ENCODE data around the gene KRTAP4-12. TPM values are rescaled to one million over a fixed set of nuclear protein-coding genes. Genes with fewer than 3 reads are reported as not detected.

The KRTAP4-12 gene
- total RNA-seq, 1 experiment from 2014 or later: not detected

- ChIA-PET RAD21 (ENCODE audit: low non-redundant PET in 1 of 2, low total read pairs in 2 of 2, uncharacterized antibody in 2 of 2, unreplicated experiment in 2 of 2) (no interaction called here), CTCF (no interaction called here), POLR2A (no interaction called here)
- H3K9ac ChIP-seq (ENCODE audit: low read length): no peak overlapping the region
- peaks cover 0 to 10% of the 10 kb centered on the region in 2 experiments; a peak in 1 of 4 replicates for H3K9me3 ChIP-seq (ENCODE audit: control insufficient read depth in 1 of 2, insufficient read depth in 1 of 2, low read depth in 1 of 2, low read length in 2 of 2)
- no peaks in the 10 kb centered on the region for H3K4me1 ChIP-seq (ENCODE audit: control insufficient read depth in 1 of 2, insufficient read depth in 2 of 2, low read length in 2 of 2)
- intact Hi-C loops (cut with micrococcal nuclease): no loop called here
- no peak overlapping the region for H3K27ac ChIP-seq (ENCODE audit: low read depth, low read length)
- H3K4me2 ChIP-seq (ENCODE audit: low read length): no peak overlapping the region
- H3K36me3 ChIP-seq (ENCODE audit: control insufficient read depth in 1 of 2, insufficient read depth in 2 of 2, low read length in 2 of 2): no peaks in the 10 kb centered on the region
- H3K4me3 ChIP-seq (replicated peaks in 1 of 2; ENCODE audit: low read depth in 1 of 2, low read length in 2 of 2): no peak overlapping the region
- H3K9me2 ChIP-seq (ENCODE audit: insufficient read depth): no peaks in the 10 kb centered on the region
- no peak overlapping the region for H2AFZ ChIP-seq (ENCODE audit: low read depth, low read length, poor library complexity, severe bottlenecking)
- TF ChIP-seq JUND (IDR thresholded peaks at IDR 0.05) (no peak), SP1 (IDR thresholded peaks at IDR 0.05; ENCODE audit: low read depth) (no peak), ZNF274 (IDR thresholded peaks at IDR 0.05; ENCODE audit: low read depth, low read length) (no peak), ATF3 (IDR thresholded peaks at IDR 0.05) (no peak), CTCF (IDR thresholded peaks at IDR 0.05 in 2 of 3, conservative IDR thresholded peaks at IDR 0.05 in 1 of 3; ENCODE audit: borderline replicate concordance in 1 of 3, insufficient read depth in 1 of 3, low read depth in 2 of 3, low read length in 2 of 3) (no peak), RAD21 (IDR thresholded peaks at IDR 0.05; ENCODE audit: low read depth) (no peak), ZFX (IDR thresholded peaks at IDR 0.05) (no peak), FOSL1 (IDR thresholded peaks at IDR 0.05; ENCODE audit: low read depth) (no peak), SRF (IDR thresholded peaks at IDR 0.05; ENCODE audit: low read depth) (no peak), MAX (IDR thresholded peaks at IDR 0.05) (no peak), POLR2A (IDR thresholded peaks at IDR 0.05; ENCODE audit: borderline replicate concordance, extremely low read depth, insufficient read depth, insufficient read length) (no peak), POLR2AphosphoS5 (IDR thresholded peaks at IDR 0.05; ENCODE audit: low read depth, low read length) (no peak)
- ATAC-seq (no peak), DNase-seq (ENCODE audit: low read depth, low spot score) (no peak)
- no peaks in the 10 kb centered on the region for H4K20me1 ChIP-seq (ENCODE audit: insufficient read depth)
- H3K79me2 ChIP-seq (ENCODE audit: insufficient read depth, low read length): no peaks in the 10 kb centered on the region
- no TSS peak for BruUV-seq (replicated peaks)
- no peaks in the 10 kb centered on the region for H3K27me3 ChIP-seq (ENCODE audit: insufficient read depth, low read length)
Measured at GRCh38 chr17:41151525-41151924, 27.5 kb upstream of the KRTAP4-12 start.
